H1 (cell line): ENCODE data around the gene NAA38. TPM values are rescaled to one million over a fixed set of nuclear protein-coding genes. Genes with fewer than 3 reads are reported as not detected.

ENCODE experiments used
- CTCF ChIA-PET: fragments of 300-600 bp; sonication (Branson Sonifier 250); formaldehyde crosslinking; loops from one replicate; lab custom pipeline; 2021; ENCODE audit not compliant: partially characterized antibody; lab: Charles Lee
- POLR2A ChIA-PET: fragments of 300-600 bp; sonication (Branson Sonifier 250); formaldehyde crosslinking; loops from one replicate; lab custom pipeline; 2021; ENCODE audit warnings: inconsistent platforms; ENCODE audit not compliant: partially characterized antibody; lab: Charles Lee
- DNase-seq, 2 experiments: peaks; one replicate each; pipeline versions ENCODE4 v3.0.0 to v3.0.0-alpha.2; 2010 to 2022; ENCODE audit warnings: low spot score in 2 of 2, low read depth in 1 of 2, mixed read lengths in 1 of 2
- FAIRE-seq: peaks from 2 replicates; lab custom pipeline; 2011; peaks lifted over from hg19 to GRCh38; lab: Jason Lieb, UNC
- H2AFZ ChIP-seq: 2 replicates; pipeline ENCODE4 v1.8.1; 2012; ENCODE audit warnings: low read length, inconsistent platforms
- H2AK5ac ChIP-seq: 2 replicates; pipeline ENCODE4 v1.6.1; 2013; ENCODE audit warnings: low read depth, low read length
- H2BK120ac ChIP-seq: replicated peaks from 2 replicates; pipeline ENCODE3; 2013; ENCODE audit warnings: low read depth, low read length, inconsistent platforms
- H2BK12ac ChIP-seq: 2 replicates; pipeline ENCODE4 v1.6.1; 2013; ENCODE audit warnings: low read depth, low read length
- H2BK15ac ChIP-seq: 2 replicates; pipeline ENCODE4 v1.6.1; 2013; ENCODE audit warnings: low read length
- H2BK20ac ChIP-seq: 2 replicates; pipeline ENCODE4 v1.6.1; 2013; ENCODE audit warnings: low read length
- H2BK5ac ChIP-seq: 2 replicates; pipeline ENCODE4 v1.6.1; 2013; ENCODE audit warnings: low read depth, low read length
- H3K14ac ChIP-seq: 2 replicates; pipeline ENCODE4 v1.6.1; 2013; ENCODE audit warnings: inconsistent platforms; ENCODE audit not compliant: insufficient read length
- H3K18ac ChIP-seq: 2 replicates; pipeline ENCODE4 v1.6.1; 2013; ENCODE audit warnings: low read length; ENCODE audit errors: extremely low read depth
- H3K23ac ChIP-seq: 2 replicates; pipeline ENCODE4 v1.6.1; 2013; ENCODE audit warnings: inconsistent platforms; ENCODE audit not compliant: insufficient read length
- H3K23me2 ChIP-seq: 2 replicates; pipeline ENCODE4 v1.6.1; 2013; ENCODE audit warnings: low read depth, low read length
- H3K27ac ChIP-seq: 2 replicates; pipeline ENCODE4 v1.6.1; 2011; ENCODE audit warnings: low read depth, low read length, inconsistent platforms
- H3K27me3 ChIP-seq, 4 experiments: replicated peaks in 1 of 4; 1 replicate in 1 of 4; 2 replicates in 3 of 4; pipeline versions ENCODE4 v1.6.1 to v1.8.1; 2011 to 2013; ENCODE audit warnings: low read length in 3 of 4, mild to moderate bottlenecking in 3 of 4, inconsistent platforms in 2 of 4, mixed read lengths in 2 of 4, moderate library complexity in 1 of 4; ENCODE audit not compliant: control insufficient read depth in 3 of 4, insufficient read depth in 3 of 4; ENCODE audit errors: extremely low read depth in 1 of 4
- H3K36me3 ChIP-seq, 4 experiments: 2 replicates each; pipeline versions ENCODE4 v1.6.1 to v1.8.1; 2011 to 2013; ENCODE audit warnings: mild to moderate bottlenecking in 4 of 4, low read length in 3 of 4, moderate library complexity in 2 of 4, control low read depth in 1 of 4, inconsistent platforms in 1 of 4; ENCODE audit not compliant: insufficient read depth in 4 of 4, control insufficient read depth in 2 of 4
- H3K4ac ChIP-seq: replicated peaks from 2 replicates; pipeline ENCODE3; 2013; ENCODE audit warnings: low read length, low read depth, mixed read lengths, inconsistent platforms; ENCODE audit not compliant: insufficient read length
- H3K4me1 ChIP-seq, 4 experiments: replicated peaks in 1 of 4; 1 replicate in 1 of 4; 2 replicates in 3 of 4; pipeline versions ENCODE4 v1.6.1 to v1.8.1; 2011 to 2013; ENCODE audit warnings: low read length in 3 of 4, inconsistent platforms in 2 of 4, mixed read lengths in 1 of 4; ENCODE audit not compliant: insufficient read depth in 4 of 4, control insufficient read depth in 3 of 4
- H3K4me2 ChIP-seq, 2 experiments: 2 replicates each; pipeline versions ENCODE4 v1.6.1 to v1.8.1; 2011 to 2013; ENCODE audit warnings: low read depth in 2 of 2, low read length in 2 of 2, control low read depth in 1 of 2, inconsistent platforms in 1 of 2, mild to moderate bottlenecking in 1 of 2; ENCODE audit not compliant: insufficient read depth in 1 of 2
- H3K4me3 ChIP-seq, 4 experiments: fragments of 200-600, 300-600 bp in 1 of 4; sonication (generic), shearing (Covaris generic), sonication (Bioruptor Twin) in 1 of 4; 2 replicates each; pipeline versions ENCODE4 v1.5.1 to v1.8.1; 2011 to 2016; ENCODE audit warnings: low read length in 4 of 4, low read depth in 3 of 4, control low read depth in 2 of 4, inconsistent platforms in 2 of 4, mild to moderate bottlenecking in 2 of 4, mixed read lengths in 1 of 4, moderate library complexity in 1 of 4; ENCODE audit not compliant: insufficient read depth in 2 of 4; ENCODE audit errors: extremely low read depth in 1 of 4
- H3K56ac ChIP-seq: replicated peaks from 2 replicates; pipeline ENCODE3; 2013; ENCODE audit warnings: low read depth, mild to moderate bottlenecking, mixed read lengths, low read length, inconsistent platforms; ENCODE audit not compliant: insufficient read length
- H3K79me1 ChIP-seq: 2 replicates; pipeline ENCODE4 v1.6.1; 2013; ENCODE audit warnings: low read depth, low read length, control low read depth
- H3K79me2 ChIP-seq, 2 experiments: 2 replicates each; pipeline versions ENCODE4 v1.6.1 to v1.8.1; 2012 to 2013; ENCODE audit warnings: low read length in 2 of 2, mild to moderate bottlenecking in 2 of 2, inconsistent platforms in 1 of 2; ENCODE audit not compliant: insufficient read depth in 2 of 2, control insufficient read depth in 1 of 2
- H3K9ac ChIP-seq, 4 experiments: replicated peaks in 1 of 4; 1 replicate in 1 of 4; 2 replicates in 3 of 4; pipeline versions ENCODE4 v1.6.1 to v1.8.1; 2011 to 2013; ENCODE audit warnings: low read depth in 3 of 4, low read length in 3 of 4, control low read depth in 2 of 4, mild to moderate bottlenecking in 2 of 4, moderate library complexity in 2 of 4, inconsistent platforms in 1 of 4; ENCODE audit errors: extremely low read depth in 1 of 4
- H3K9me3 ChIP-seq, 2 experiments: 2 replicates each; pipeline versions ENCODE4 v1.6.1 to v1.8.1; 2012 to 2013; ENCODE audit warnings: mild to moderate bottlenecking in 2 of 2, moderate library complexity in 2 of 2, control low read depth in 1 of 2, inconsistent platforms in 1 of 2, low read depth in 1 of 2, low read length in 1 of 2, mixed read lengths in 1 of 2; ENCODE audit not compliant: insufficient read depth in 2 of 2
- H4K20me1 ChIP-seq, 2 experiments: replicated peaks in 1 of 2; 2 replicates each; pipeline versions ENCODE3 to v1.8.1; 2011 to 2013; ENCODE audit warnings: inconsistent platforms in 2 of 2, low read length in 2 of 2, mild to moderate bottlenecking in 1 of 2; ENCODE audit not compliant: insufficient read depth in 2 of 2, control insufficient read depth in 1 of 2
- H4K5ac ChIP-seq: 2 replicates; pipeline ENCODE4 v1.6.1; 2013; ENCODE audit warnings: low read length, low read depth, mixed read lengths, inconsistent platforms; ENCODE audit not compliant: insufficient read length
- H4K8ac ChIP-seq: 2 replicates; pipeline ENCODE4 v1.8.0; 2013; ENCODE audit warnings: mild to moderate bottlenecking, moderate library complexity, low read length, inconsistent platforms; ENCODE audit not compliant: insufficient read depth; ENCODE audit errors: extremely low read depth
- H4K91ac ChIP-seq: replicated peaks from 2 replicates; pipeline ENCODE3; 2013; ENCODE audit warnings: low read length, mixed read lengths, inconsistent platforms; ENCODE audit not compliant: insufficient read length
- CHD2 ChIP-seq: IDR thresholded peaks from 2 replicates; pipeline ENCODE4 v1.6.1; 2012; ENCODE audit warnings: low read length, improper control_type of control experiment
- GABPA ChIP-seq: IDR thresholded peaks from 2 replicates; pipeline ENCODE4 v1.6.1; 2011; ENCODE audit warnings: mild to moderate bottlenecking, low read length, moderate library complexity, borderline replicate concordance; ENCODE audit not compliant: insufficient read depth
- JUND ChIP-seq: IDR thresholded peaks from 2 replicates; pipeline ENCODE4 v1.6.1; 2011; ENCODE audit warnings: mild to moderate bottlenecking, improper control_type of control experiment, low read length
- KDM5A ChIP-seq: fragments of 200-600 bp; IDR thresholded peaks from 2 replicates; pipeline ENCODE4 v1.7.1; 2012; ENCODE audit warnings: mild to moderate bottlenecking, low read length, inconsistent platforms, mixed read lengths
- NANOG ChIP-seq: IDR thresholded peaks from 2 replicates; pipeline ENCODE4 v1.6.1; 2011; ENCODE audit warnings: low read length, low read depth, mild to moderate bottlenecking, inconsistent platforms; ENCODE audit not compliant: insufficient read depth, poor library complexity, severe bottlenecking
- RBBP5 ChIP-seq: IDR thresholded peaks from 2 replicates; pipeline ENCODE4 v1.7.1; 2012; ENCODE audit warnings: low read depth, mild to moderate bottlenecking, inconsistent platforms, low read length, moderate library complexity, borderline replicate concordance
- SIX5 ChIP-seq: IDR thresholded peaks from 2 replicates; pipeline ENCODE4 v1.6.1; 2011; ENCODE audit warnings: mild to moderate bottlenecking, low read depth, low read length
- SUZ12 ChIP-seq: fragments of 200-600 bp; sonication (generic); IDR thresholded peaks from 2 replicates; pipeline ENCODE4 v1.6.1; 2012; ENCODE audit warnings: mild to moderate bottlenecking, inconsistent platforms, low read length, moderate library complexity, mixed read lengths
- ZNF274 ChIP-seq: IDR thresholded peaks from 2 replicates; pipeline ENCODE4 v1.7.0; 2012; ENCODE audit warnings: low read length, borderline replicate concordance; ENCODE audit errors: extremely low read depth
- WGBS, 2 experiments: shearing (Covaris generic) in 1 of 2; methylation state at CpG; one replicate each; pipeline versions ENCODE4 v1.1.6 to v1.1.7; 2013 to 2015; ENCODE audit warnings: low lambda C conversion rate in 2 of 2, mixed read lengths in 2 of 2, inconsistent platforms in 1 of 2, low coverage in 1 of 2, missing lambda C conversion rate in 1 of 2; ENCODE audit not compliant: insufficient replicate concordance in 2 of 2, insufficient coverage in 1 of 2, insufficient read length in 1 of 2; ENCODE audit errors: extremely low coverage in 1 of 2, missing lambda C conversion rate in 1 of 2; 5-methylcytosine and 5-hydroxymethylcytosine counted together
- polyA plus RNA-seq, 7 experiments: library from polyadenylated mRNA; depleted of rRNA in 3 of 7; stranded (reverse) in 5 of 7; unstranded in 2 of 7; fragments of >200 nt in 5 of 7; fragments of 200-250 nt in 2 of 7; gene quantifications; 1 replicate in 5 of 7; 2 replicates in 1 of 7; 4 replicates in 1 of 7; pipeline versions ENCODE4 v1.2.1 to v1.2.3, GENCODE V29; 2011 to 2013; ENCODE audit warnings: missing spikeins in 2 of 7, mixed read lengths in 2 of 7
- total RNA-seq: library from RNA; stranded (reverse); fragmentation: NEBNext Ultra II Directional; extraction: Animal tissue kit (Norgen Biotek cat#: 25700); gene quantifications from 2 replicates; pipeline ENCODE4 v1.2.1, GENCODE V29; 2021
- TF ChIP-seq, protein P1 (sequence below): IDR thresholded peaks from 2 replicates; pipeline ENCODE4 v1.6.1; 2012; ENCODE audit warnings: inconsistent platforms

The NAA38 gene
- total and polyA plus RNA-seq, 2 of the 8 experiments (the other 6 are each of a cell fraction or from before 2014, with no cell fraction given), result 30.2 to 109 TPM

DNA sequence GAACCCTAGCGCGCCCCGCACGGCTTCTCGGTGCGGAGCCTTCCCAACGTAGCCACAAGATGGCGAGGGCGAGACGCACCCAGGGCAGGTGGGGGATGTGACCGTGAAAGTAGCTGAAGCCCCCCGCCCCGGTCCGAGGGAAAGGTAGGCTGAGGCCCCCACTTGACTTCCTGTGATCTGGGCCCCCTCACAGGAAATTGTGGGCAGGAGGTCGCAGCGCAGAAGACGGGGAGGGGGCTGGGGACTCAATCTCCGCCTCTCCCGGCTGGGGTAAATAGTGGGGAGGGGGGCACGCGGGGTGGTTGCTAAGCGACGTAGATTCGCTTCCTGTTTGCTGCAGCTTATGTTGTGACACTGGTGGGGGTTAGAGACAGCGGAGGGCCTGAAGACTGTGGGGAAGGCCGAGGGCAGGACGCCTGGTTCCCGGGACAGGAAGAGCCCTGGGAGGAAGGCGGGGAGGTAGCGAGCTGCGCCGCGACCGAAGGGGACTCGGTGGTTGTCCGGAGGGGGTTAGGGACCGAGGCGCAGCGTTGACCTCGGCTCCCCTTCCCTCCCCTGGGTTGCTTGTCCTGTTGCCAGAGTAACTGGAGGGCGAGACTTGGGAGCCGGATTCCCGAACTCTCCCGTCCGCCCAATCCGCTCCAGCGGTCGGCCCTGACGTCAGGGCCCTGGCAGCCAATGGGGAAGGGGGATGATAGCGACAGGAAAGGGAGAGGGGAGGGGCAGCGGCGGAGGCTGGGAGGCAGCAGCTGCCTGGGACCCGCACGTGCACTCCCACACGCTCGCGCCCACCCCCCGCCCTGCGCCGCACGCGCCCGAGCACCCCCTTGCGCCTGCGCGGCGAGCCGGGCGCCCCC, 22.2 kb downstream of the NAA38 start:
- Histone ChIP-seq H2BK12ac (0 out of 2 replicates have a peak overlapping the region, but pooled peaks have one; percentile 60), H3K23me2 (peaks cover 25% of the 10 kb centered on the region), H3K18ac (peak overlapping the region; percentile 60; the same call in 1 of the 2 replicates), H3K14ac (no peak overlapping the region), H3K56ac (no peak overlapping the region), H3K9ac (peak overlapping the region in 3 of 4 experiments; percentile 63 to 75 (median 66); a peak in 4 of 7 replicates), H4K5ac (peak overlapping the region; percentile 77), H2AK5ac (no peak overlapping the region), H3K4me3 (peak overlapping the region; percentile 70 to 77 (median 74)), H3K4ac (no peak overlapping the region), H3K36me3 (no peaks in the 10 kb centered on the region), H3K9me3 (no peaks in the 10 kb centered on the region), H2BK20ac (no peak overlapping the region), H4K91ac (no peak overlapping the region), H3K4me1 (peaks cover 5 to 24% (median 14%) of the 10 kb centered on the region in 4 experiments), H2BK15ac (no peak overlapping the region), H3K23ac (no peak overlapping the region), H3K79me2 (no peaks in the 10 kb centered on the region), H4K8ac (no peak overlapping the region), H2AFZ (no peak overlapping the region), H3K79me1 (no peaks in the 10 kb centered on the region), H4K20me1 (peaks cover 0 to 14% of the 10 kb centered on the region in 2 experiments), H3K27me3 (peaks cover 11 to 56% (median 47%) of the 10 kb centered on the region in 4 experiments), H3K27ac (peak overlapping the region; percentile 85), H2BK5ac (peak overlapping the region; percentile 84; the same call in 1 of the 2 replicates), H2BK120ac (no peak overlapping the region), H3K4me2 (peak overlapping the region; percentile 84 to 93)
- CTCF ChIA-PET, result interaction anchor here (0.7 to 5.9 kb wide), 17 partner anchors 8 to 179 kb away, joined by 3 to 44 read pairs (median 4); partner anchors contain the start of genes NAA38, RNF227 and TP53
- 1% methylated on average over 35 of the region's 69 CpGs; no CpG with 5 or more reads in 1 of the 2 experiments for WGBS, 2 experiments
- FAIRE-seq (peak; percentile 70), DNase-seq (peak; percentile 89 to 97)
- POLR2A ChIA-PET, result interaction anchor here (0.8 to 4.6 kb wide), 12 partner anchors 8 to 227 kb away, joined by 3 to 33 read pairs (median 4); partner anchors contain the start of genes EFNB3, NAA38 and TMEM88
- no peak for TF ChIP-seq SUZ12
- TF ChIP-seq JUND, result no peak
- peak; percentile 85; the same call in 1 of the 2 replicates for TF ChIP-seq CHD2
- no peak for TF ChIP-seq NANOG
- TF ChIP-seq KDM5A, result no peak
- TF ChIP-seq SIX5, result no peak
- TF ChIP-seq, protein P1, sequence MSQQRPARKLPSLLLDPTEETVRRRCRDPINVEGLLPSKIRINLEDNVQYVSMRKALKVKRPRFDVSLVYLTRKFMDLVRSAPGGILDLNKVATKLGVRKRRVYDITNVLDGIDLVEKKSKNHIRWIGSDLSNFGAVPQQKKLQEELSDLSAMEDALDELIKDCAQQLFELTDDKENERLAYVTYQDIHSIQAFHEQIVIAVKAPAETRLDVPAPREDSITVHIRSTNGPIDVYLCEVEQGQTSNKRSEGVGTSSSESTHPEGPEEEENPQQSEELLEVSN, result peak; percentile 48; the same call in 1 of the 2 replicates
- TF ChIP-seq RBBP5, result 0 out of 2 replicates have a peak, but pooled peaks have one; percentile 35
- TF ChIP-seq ZNF274, result no peak
- no peak for TF ChIP-seq GABPA
